Neutrophil (primary cell): ENCODE results near the gene UBQLNL.

Experiments used
- H3K27ac ChIP-seq: fragments of 200-600 bp; sonication (generic); 2 replicates; pipeline ENCODE4 v1.5.1; 2016; ENCODE audit warnings: mild to moderate bottlenecking, moderate library complexity
- H3K27me3 ChIP-seq: fragments of 200-600 bp; sonication (generic); 2 replicates; pipeline ENCODE4 v1.6.0; 2016; ENCODE audit warnings: mild to moderate bottlenecking
- H3K36me3 ChIP-seq: fragments of 200-600 bp; sonication (generic); 2 replicates; pipeline ENCODE4 v1.5.1; 2017
- H3K4me1 ChIP-seq, 2 experiments: fragments of 200-600 bp in 1 of 2; sonication (generic) in 1 of 2; 1 replicate in 1 of 2; 2 replicates in 1 of 2; pipeline versions ENCODE4 v1.5.1 to v1.6.1; 2013 to 2016; ENCODE audit warnings: low read depth in 1 of 2, low read length in 1 of 2, mild to moderate bottlenecking in 1 of 2, moderate library complexity in 1 of 2; ENCODE audit not compliant: control insufficient read depth in 1 of 2, insufficient read depth in 1 of 2
- H3K4me3 ChIP-seq, 2 experiments: fragments of 200-600 bp in 1 of 2; sonication (generic) in 1 of 2; 1 replicate in 1 of 2; 2 replicates in 1 of 2; pipeline ENCODE4 v1.5.1; 2013 to 2016; ENCODE audit warnings: low read depth in 1 of 2, low read length in 1 of 2, mild to moderate bottlenecking in 1 of 2, moderate library complexity in 1 of 2
- H3K9me3 ChIP-seq: fragments of 200-600 bp; sonication (generic); 2 replicates; pipeline ENCODE4 v1.5.1; 2016
- CTCF ChIP-seq: fragments of 200-600 bp; sonication (generic); IDR thresholded peaks from 2 replicates; pipeline ENCODE4 v1.5.1; 2016; ENCODE audit warnings: antibody characterized with exemption

Gene UBQLNL

GRCh38 chr11:5507933-5508305, 8.6 kb downstream of the UBQLNL start:
- H3K36me3 ChIP-seq: no peaks in the 10 kb centered on the region
- H3K4me1 ChIP-seq: no peaks in the 10 kb centered on the region
- no peaks in the 10 kb centered on the region for H3K9me3 ChIP-seq
- no peaks in the 10 kb centered on the region for H3K27me3 ChIP-seq
- H3K4me3 ChIP-seq: no peak overlapping the region
- no peak overlapping the region for H3K27ac ChIP-seq
- TF ChIP-seq CTCF: no peak

GRCh38 chr11:5507177-5507932, 9.1 kb downstream of the UBQLNL start:
- Histone ChIP-seq H3K9me3 (no peaks in the 10 kb centered on the region), H3K36me3 (no peaks in the 10 kb centered on the region)
- no peak for TF ChIP-seq CTCF

GRCh38 chr11:5505363-5506048, 11.0 kb downstream of the UBQLNL start:
- Histone ChIP-seq H3K4me3 (no peak overlapping the region), H3K36me3 (no peaks in the 10 kb centered on the region), H3K27ac (no peak overlapping the region), H3K9me3 (no peaks in the 10 kb centered on the region), H3K4me1 (no peaks in the 10 kb centered on the region), H3K27me3 (no peaks in the 10 kb centered on the region)
- no peak for TF ChIP-seq CTCF

More at GRCh38 chr11:5507177-5507932, 9.1 kb downstream of the UBQLNL start:
- H3K4me3 ChIP-seq: no peak overlapping the region
- H3K27me3 ChIP-seq: no peaks in the 10 kb centered on the region
- no peak overlapping the region for H3K27ac ChIP-seq
- H3K4me1 ChIP-seq: no peaks in the 10 kb centered on the region

- Histone ChIP-seq H3K27ac (no peak overlapping the region), H3K27me3 (no peaks in the 10 kb centered on the region), H3K9me3 (no peaks in the 10 kb centered on the region), H3K4me1 (no peaks in the 10 kb centered on the region), H3K36me3 (no peaks in the 10 kb centered on the region), H3K4me3 (no peak overlapping the region)
- TF ChIP-seq CTCF: no peak
Measured at GRCh38 chr11:5504403-5504921, 12.0 kb downstream of the UBQLNL start.

- H3K27ac ChIP-seq: no peak overlapping the region
- no peaks in the 10 kb centered on the region for H3K27me3 ChIP-seq
- H3K4me1 ChIP-seq: no peaks in the 10 kb centered on the region
- H3K36me3 ChIP-seq: no peaks in the 10 kb centered on the region
- no peaks in the 10 kb centered on the region for H3K9me3 ChIP-seq
- TF ChIP-seq CTCF: no peak
- no peak overlapping the region for H3K4me3 ChIP-seq
Measured at GRCh38 chr11:5500393-5500801, 16.1 kb downstream of the UBQLNL start.
